HepG2 (cell line): ENCODE measurements around the gene CREBBP. TPM values are rescaled to one million over a fixed set of nuclear protein-coding genes. Genes with fewer than 3 reads are reported as not detected.

Source experiments
- AHR ChIP-seq: IDR thresholded peaks from 2 replicates; pipeline ENCODE4 v1.6.1; 2018; ENCODE audit warnings: missing genetic modification reagents, missing compliant biosample characterization
- ARNT2 ChIP-seq: sonication (generic); formaldehyde crosslinking; IDR thresholded peaks from 2 replicates; pipeline ENCODE4 v1.8.0; 2022; ENCODE audit warnings: mild to moderate bottlenecking, low read depth, missing genetic modification reagents, moderate library complexity
- DR1 ChIP-seq: sonication (generic); formaldehyde crosslinking; IDR thresholded peaks from 2 replicates; pipeline ENCODE4 v1.8.0; 2021; ENCODE audit warnings: mild to moderate bottlenecking, missing genetic modification reagents, inconsistent platforms
- HHEX ChIP-seq: IDR thresholded peaks from 2 replicates; pipeline ENCODE4 v1.6.1; 2016; ENCODE audit warnings: control low read depth
- MIER2 ChIP-seq: IDR thresholded peaks from 2 replicates; pipeline ENCODE4 v1.6.1; 2016; ENCODE audit warnings: missing biosample characterization, missing genetic modification reagents
- MXI1 ChIP-seq: IDR thresholded peaks from 3 replicates; pipeline ENCODE4 v1.6.1; 2012; ENCODE audit warnings: low read depth, low read length, inconsistent platforms, borderline replicate concordance
- NPAS2 ChIP-seq: sonication (generic); formaldehyde crosslinking; IDR thresholded peaks from 2 replicates; pipeline ENCODE4 v1.8.0; 2022; ENCODE audit warnings: mild to moderate bottlenecking, missing genetic modification reagents, borderline replicate concordance
- SP1 ChIP-seq, 2 experiments: fragments of 450-650 bp in 1 of 2; sonication (generic) in 1 of 2; formaldehyde crosslinking in 1 of 2; IDR thresholded peaks; 2 replicates each; pipeline versions ENCODE4 v1.4.0 to v1.6.1; 2016 to 2020; ENCODE audit warnings: missing genetic modification reagents in 1 of 2
- SP140L ChIP-seq: sonication (generic); formaldehyde crosslinking; IDR thresholded peaks from 2 replicates; pipeline ENCODE4 v1.4.0; 2020; ENCODE audit warnings: missing genetic modification reagents, borderline replicate concordance
- U2AF2 ChIP-seq: fragments of 200-400 bp; formaldehyde crosslinking; IDR thresholded peaks from 2 replicates; pipeline ENCODE4 v1.6.1; 2017; ENCODE audit warnings: low read depth, mild to moderate bottlenecking, low read length
- YEATS4 ChIP-seq: sonication (generic); formaldehyde crosslinking; IDR thresholded peaks from 2 replicates; pipeline ENCODE4 v1.4.0; 2020; ENCODE audit warnings: missing genetic modification reagents, borderline replicate concordance
- YY1 ChIP-seq: IDR thresholded peaks from 2 replicates; pipeline ENCODE4 v1.6.1; 2011; ENCODE audit warnings: low read length, low read depth, moderate library complexity, mild to moderate bottlenecking; ENCODE audit not compliant: insufficient read depth, insufficient replicate concordance
- ZFP41 ChIP-seq: sonication (generic); formaldehyde crosslinking; IDR thresholded peaks from 2 replicates; pipeline ENCODE4 v1.4.0; 2020; ENCODE audit warnings: mild to moderate bottlenecking, missing genetic modification reagents, borderline replicate concordance
- ZFX ChIP-seq: sonication (generic); formaldehyde crosslinking; IDR thresholded peaks from 2 replicates; pipeline ENCODE4 v1.4.0; 2020; ENCODE audit warnings: mild to moderate bottlenecking, low read depth, missing genetic modification reagents, moderate library complexity
- ZNF10 ChIP-seq: sonication (generic); formaldehyde crosslinking; IDR thresholded peaks from 2 replicates; pipeline ENCODE4 v1.4.0; 2020; ENCODE audit warnings: mild to moderate bottlenecking, low read depth, missing genetic modification reagents, borderline replicate concordance
- ZNF275 ChIP-seq: sonication (generic); formaldehyde crosslinking; IDR thresholded peaks from 2 replicates; pipeline ENCODE4 v1.8.0; 2022; ENCODE audit warnings: missing genetic modification reagents, mild to moderate bottlenecking, inconsistent platforms, borderline replicate concordance
- ZNF331 ChIP-seq: sonication (generic); formaldehyde crosslinking; IDR thresholded peaks from 2 replicates; pipeline ENCODE4 v1.4.0; 2020; ENCODE audit warnings: missing genetic modification reagents
- ZNF766 ChIP-seq: sonication (generic); formaldehyde crosslinking; IDR thresholded peaks from 2 replicates; pipeline ENCODE4 v1.5.0; 2020; ENCODE audit warnings: missing genetic modification reagents, borderline replicate concordance
- ZNF788 ChIP-seq: sonication (generic); formaldehyde crosslinking; IDR thresholded peaks from 2 replicates; pipeline ENCODE4 v1.5.0; 2020; ENCODE audit warnings: mild to moderate bottlenecking, missing genetic modification reagents, borderline replicate concordance
- polyA plus RNA-seq, 8 experiments: library from polyadenylated mRNA; depleted of rRNA in 3 of 8; stranded (reverse) in 7 of 8; unstranded in 1 of 8; fragments of >200 nt; fragmentation: Illumina TruSeq in 4 of 8; extraction: Trizol in 4 of 8; gene quantifications; 2 replicates each; pipeline versions ENCODE4 v1.2.1 to v1.2.3, GENCODE V29; 2011 to 2016; ENCODE audit warnings: low read depth in 4 of 8, missing spikeins in 1 of 8, mixed read lengths in 1 of 8; ENCODE audit not compliant: insufficient read depth in 1 of 8
- total RNA-seq, 5 experiments: library from RNA; depleted of rRNA; stranded (reverse); fragments of >200 nt; fragmentation: Illumina TruSeq; extraction: Trizol; gene quantifications; 2 replicates each; pipeline ENCODE4 v1.2.3, GENCODE V29; 2016; ENCODE audit warnings: low read depth in 1 of 5
- TF ChIP-seq, protein P1 (sequence below): sonication (generic); formaldehyde crosslinking; IDR thresholded peaks from 2 replicates; pipeline ENCODE4 v1.4.0; 2020; ENCODE audit warnings: missing genetic modification reagents
- TF ChIP-seq, protein P2 (sequence below): sonication (generic); formaldehyde crosslinking; IDR thresholded peaks from 2 replicates; pipeline ENCODE4 v1.4.0; 2020; ENCODE audit warnings: missing genetic modification reagents; ENCODE audit errors: not compliant biosample characterization

CREBBP gene
- total and polyA plus RNA-seq, 2 of the 13 experiments (the other 11 are each of a cell fraction or from before 2014, with no cell fraction given): 5.3 to 10.4 TPM

DNA sequence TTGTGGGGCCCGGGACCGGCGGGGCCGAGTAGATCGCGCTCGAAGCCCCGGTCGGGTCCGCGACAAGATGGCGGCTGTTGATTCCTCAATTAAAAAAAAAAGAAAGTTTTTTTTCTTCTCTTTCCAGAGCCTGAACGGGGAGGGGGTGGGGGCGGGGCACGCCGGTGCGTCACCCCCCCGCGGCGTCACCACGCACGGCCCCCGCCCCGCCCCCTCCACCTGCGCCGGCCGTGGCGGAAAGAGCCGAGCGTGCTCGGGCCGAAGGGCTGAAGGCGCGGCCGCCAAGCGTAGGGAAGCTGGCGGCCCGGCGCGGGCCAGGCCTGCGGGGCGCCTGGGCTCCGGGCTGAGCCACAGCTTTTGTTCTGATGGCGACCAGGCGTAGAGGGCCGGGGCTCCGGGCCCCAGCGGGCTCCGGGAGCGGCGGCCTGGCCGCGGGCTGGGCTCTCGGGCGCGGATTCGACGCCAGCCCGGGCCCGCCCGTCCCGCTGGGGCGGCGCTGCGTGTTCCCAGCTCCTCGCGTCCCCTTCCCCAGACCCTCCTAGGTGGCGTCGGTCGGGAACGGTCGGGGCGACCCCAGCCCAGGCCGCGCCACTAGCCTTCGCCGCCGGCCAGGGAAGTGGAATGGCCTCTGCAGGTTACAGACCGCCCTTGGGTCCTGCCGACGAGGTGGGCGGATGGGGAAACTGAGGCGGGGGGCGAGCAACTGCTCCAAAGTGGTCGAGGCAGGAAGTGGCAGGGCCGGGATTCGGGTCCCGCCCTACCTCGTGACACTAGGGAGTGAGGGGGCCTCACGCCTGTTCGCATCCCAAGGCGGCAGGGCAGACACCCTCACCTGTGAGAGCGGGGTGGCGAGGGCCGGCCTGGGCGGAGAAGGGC is at the start of gene CREBBP (continued):
- TF ChIP-seq, protein P1, sequence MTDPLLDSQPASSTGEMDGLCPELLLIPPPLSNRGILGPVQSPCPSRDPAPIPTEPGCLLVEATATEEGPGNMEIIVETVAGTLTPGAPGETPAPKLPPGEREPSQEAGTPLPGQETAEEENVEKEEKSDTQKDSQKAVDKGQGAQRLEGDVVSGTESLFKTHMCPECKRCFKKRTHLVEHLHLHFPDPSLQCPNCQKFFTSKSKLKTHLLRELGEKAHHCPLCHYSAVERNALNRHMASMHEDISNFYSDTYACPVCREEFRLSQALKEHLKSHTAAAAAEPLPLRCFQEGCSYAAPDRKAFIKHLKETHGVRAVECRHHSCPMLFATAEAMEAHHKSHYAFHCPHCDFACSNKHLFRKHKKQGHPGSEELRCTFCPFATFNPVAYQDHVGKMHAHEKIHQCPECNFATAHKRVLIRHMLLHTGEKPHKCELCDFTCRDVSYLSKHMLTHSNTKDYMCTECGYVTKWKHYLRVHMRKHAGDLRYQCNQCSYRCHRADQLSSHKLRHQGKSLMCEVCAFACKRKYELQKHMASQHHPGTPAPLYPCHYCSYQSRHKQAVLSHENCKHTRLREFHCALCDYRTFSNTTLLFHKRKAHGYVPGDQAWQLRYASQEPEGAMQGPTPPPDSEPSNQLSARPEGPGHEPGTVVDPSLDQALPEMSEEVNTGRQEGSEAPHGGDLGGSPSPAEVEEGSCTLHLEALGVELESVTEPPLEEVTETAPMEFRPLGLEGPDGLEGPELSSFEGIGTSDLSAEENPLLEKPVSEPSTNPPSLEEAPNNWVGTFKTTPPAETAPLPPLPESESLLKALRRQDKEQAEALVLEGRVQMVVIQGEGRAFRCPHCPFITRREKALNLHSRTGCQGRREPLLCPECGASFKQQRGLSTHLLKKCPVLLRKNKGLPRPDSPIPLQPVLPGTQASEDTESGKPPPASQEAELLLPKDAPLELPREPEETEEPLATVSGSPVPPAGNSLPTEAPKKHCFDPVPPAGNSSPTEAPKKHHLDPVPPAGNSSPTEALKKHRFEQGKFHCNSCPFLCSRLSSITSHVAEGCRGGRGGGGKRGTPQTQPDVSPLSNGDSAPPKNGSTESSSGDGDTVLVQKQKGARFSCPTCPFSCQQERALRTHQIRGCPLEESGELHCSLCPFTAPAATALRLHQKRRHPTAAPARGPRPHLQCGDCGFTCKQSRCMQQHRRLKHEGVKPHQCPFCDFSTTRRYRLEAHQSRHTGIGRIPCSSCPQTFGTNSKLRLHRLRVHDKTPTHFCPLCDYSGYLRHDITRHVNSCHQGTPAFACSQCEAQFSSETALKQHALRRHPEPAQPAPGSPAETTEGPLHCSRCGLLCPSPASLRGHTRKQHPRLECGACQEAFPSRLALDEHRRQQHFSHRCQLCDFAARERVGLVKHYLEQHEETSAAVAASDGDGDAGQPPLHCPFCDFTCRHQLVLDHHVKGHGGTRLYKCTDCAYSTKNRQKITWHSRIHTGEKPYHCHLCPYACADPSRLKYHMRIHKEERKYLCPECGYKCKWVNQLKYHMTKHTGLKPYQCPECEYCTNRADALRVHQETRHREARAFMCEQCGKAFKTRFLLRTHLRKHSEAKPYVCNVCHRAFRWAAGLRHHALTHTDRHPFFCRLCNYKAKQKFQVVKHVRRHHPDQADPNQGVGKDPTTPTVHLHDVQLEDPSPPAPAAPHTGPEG: 0 out of 2 replicates have a peak, but pooled peaks have one; percentile 74
- TF ChIP-seq ARNT2 (CRISPR knock-in tag) (peak; percentile 32), DR1 (CRISPR knock-in tag) (0 out of 2 replicates have a peak, but pooled peaks have one; percentile 13), ZNF10 (CRISPR knock-in tag) (no peak), YEATS4 (peak; percentile 84; the same call in 1 of the 2 replicates), SP1 (IDR thresholded peaks at IDR 0.05) (no peak), SP1 (CRISPR knock-in tag; IDR thresholded peaks at IDR 0.05) (peak; percentile 88), HHEX (CRISPR knock-in tag) (no peak), AHR (peak; percentile 62; the same call in 1 of the 2 replicates), ZNF766 (CRISPR knock-in tag) (peak; percentile 67; the same call in 1 of the 2 replicates), ZNF331 (no peak), SP140L (CRISPR knock-in tag) (no peak), NPAS2 (CRISPR knock-in tag) (peak; percentile 60; the same call in 1 of the 2 replicates), MIER2 (CRISPR knock-in tag) (no peak), YY1 (peak; percentile 85), MXI1 (peak; percentile 63; the same call in 1 of the 3 replicates), ZFP41 (CRISPR knock-in tag) (no peak), ZNF275 (CRISPR knock-in tag) (0 out of 2 replicates have a peak, but pooled peaks have one; percentile 35), ZNF788 (peak; percentile 38; the same call in 1 of the 2 replicates), ZFX (peak; percentile 76), U2AF2 (no peak)
- TF ChIP-seq, protein P2, sequence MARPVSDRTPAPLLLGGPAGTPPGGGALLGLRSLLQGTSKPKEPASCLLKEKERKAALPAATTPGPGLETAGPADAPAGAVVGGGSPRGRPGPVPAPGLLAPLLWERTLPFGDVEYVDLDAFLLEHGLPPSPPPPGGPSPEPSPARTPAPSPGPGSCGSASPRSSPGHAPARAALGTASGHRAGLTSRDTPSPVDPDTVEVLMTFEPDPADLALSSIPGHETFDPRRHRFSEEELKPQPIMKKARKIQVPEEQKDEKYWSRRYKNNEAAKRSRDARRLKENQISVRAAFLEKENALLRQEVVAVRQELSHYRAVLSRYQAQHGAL (CRISPR knock-in tag): no peak
